ENCODE data around the gene RAB1A.

GRCh38 chr2:65096948-65097347 is 33.0 kb downstream of the RAB1A start:
- TF ChIP-seq SIN3A (IDR thresholded peaks at IDR 0.05; ENCODE audit: borderline replicate concordance, insufficient read depth, low read length): no peak
- no peak for TF ChIP-seq POLR2AphosphoS5 (IDR thresholded peaks at IDR 0.05; ENCODE audit: low read depth, low read length)
- TF ChIP-seq TAF1 (IDR thresholded peaks at IDR 0.05; ENCODE audit: borderline replicate concordance, insufficient read depth, low read length): no peak
- TF ChIP-seq REST (IDR thresholded peaks at IDR 0.05; ENCODE audit: insufficient read depth in 1 of 2, low read depth in 2 of 2, low read length in 2 of 2): no peak
- TF ChIP-seq FOXP2 (optimal IDR thresholded peaks at IDR 0.05; ENCODE audit: borderline replicate concordance, extremely low read depth, extremely low read length, insufficient read depth): no peak

Measured in PFSK-1 (cell line).